Epithelial cell of esophagus (primary cell): Measurements from ENCODE around the gene ABCA10.
"Not testable (repeated sequence)": the region's sequence is repeated elsewhere in the genome, so short reads cannot be mapped to it uniquely, and the experiment has no call there.

ENCODE experiments used
- DNase-seq: peaks from one replicate; pipeline ENCODE4 v3.0.0; 2010; ENCODE audit warnings: low read depth
- H3K4me3 ChIP-seq: 2 replicates; pipeline ENCODE4 v1.5.1; 2011; ENCODE audit warnings: mild to moderate bottlenecking, low read length, control low read depth
- CTCF ChIP-seq: IDR thresholded peaks from 2 replicates; pipeline ENCODE4 v1.5.1; 2011; ENCODE audit warnings: low read depth, mild to moderate bottlenecking, low read length, control low read depth, inconsistent platforms; ENCODE audit not compliant: insufficient read depth; ENCODE audit errors: missing control alignments

The ABCA10 gene

DNA sequence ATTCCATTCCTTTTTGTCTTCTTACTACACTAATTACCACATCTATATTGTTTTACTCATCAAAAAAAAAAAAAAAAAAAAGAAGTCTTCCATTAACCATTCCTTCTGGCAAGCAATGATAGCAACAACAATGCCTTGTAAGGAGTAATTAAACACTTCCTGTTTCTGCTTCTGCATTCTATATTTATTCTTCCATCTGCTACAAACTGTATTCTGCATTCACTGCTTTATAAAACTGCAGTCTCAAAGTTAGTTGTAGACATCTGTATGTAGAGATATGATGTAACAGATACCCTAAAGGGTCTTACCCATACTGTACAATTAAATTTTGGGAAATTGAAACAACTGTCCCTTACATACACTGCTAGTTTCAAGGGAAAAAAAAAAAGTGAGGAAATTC lies 58.2 kb downstream of the ABCA10 start:
- DNase-seq = no peak
- H3K4me3 ChIP-seq = no peak overlapping the region
- no peak for TF ChIP-seq CTCF

GRCh38 chr17:69168642-69169041 lies 60.0 kb downstream of the ABCA10 start:
- H3K4me3 ChIP-seq, DNase-seq: not testable (repeated sequence)

DNA sequence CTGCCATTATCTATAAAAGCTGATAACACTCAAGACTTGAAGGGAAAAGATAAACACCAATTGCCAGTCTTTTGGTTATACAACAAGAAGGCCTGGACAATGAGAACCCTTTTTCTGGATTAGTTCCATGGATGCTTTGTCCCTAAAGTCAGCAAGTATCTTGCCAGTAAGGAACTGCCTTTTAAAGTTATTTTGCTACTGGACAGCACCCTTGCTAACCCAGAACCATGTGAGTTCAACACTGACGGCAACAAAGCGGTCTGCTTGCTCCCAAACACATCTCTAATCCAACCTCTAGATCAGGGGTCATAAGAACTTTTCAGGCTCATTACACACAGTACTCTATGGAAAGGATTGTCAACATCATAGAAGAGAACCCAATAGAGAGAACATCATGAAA lies 61.7 kb downstream of the ABCA10 start:
- no peak for DNase-seq
- no peak overlapping the region for H3K4me3 ChIP-seq
- no peak for TF ChIP-seq CTCF

GRCh38 chr17:69164206-69164605 lies 64.4 kb downstream of the ABCA10 start:
- DNase-seq = no peak
- no peak overlapping the region for H3K4me3 ChIP-seq
- no peak for TF ChIP-seq CTCF

GRCh38 chr17:69159418-69159817 lies 69.2 kb downstream of the ABCA10 start:
- no peak for DNase-seq
- no peak overlapping the region for H3K4me3 ChIP-seq
- TF ChIP-seq CTCF = no peak

GRCh38 chr17:69154267-69154666 lies 74.4 kb downstream of the ABCA10 start:
- DNase-seq = no peak
- no peak overlapping the region for H3K4me3 ChIP-seq
- no peak for TF ChIP-seq CTCF

DNA sequence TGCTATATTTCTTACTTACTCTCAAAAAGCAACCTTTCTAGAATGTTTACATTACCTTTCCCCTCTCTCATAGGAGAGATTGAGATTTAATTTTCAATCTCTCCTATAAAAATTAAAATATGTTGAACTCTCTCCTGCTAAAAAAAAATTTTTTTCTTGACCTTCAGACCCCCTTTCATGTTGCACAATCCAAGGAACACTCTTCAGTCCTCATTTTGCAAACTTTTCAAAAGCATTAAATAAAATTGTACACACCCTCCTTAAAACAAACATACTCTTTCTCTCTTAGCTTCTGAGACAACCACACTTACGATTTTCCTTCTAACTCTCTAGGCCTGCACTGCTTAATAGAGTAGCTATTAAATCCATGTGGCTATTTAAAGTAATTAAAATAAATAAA lies 78.3 kb downstream of the ABCA10 start:
- no peak for DNase-seq
- H3K4me3 ChIP-seq = no peak overlapping the region
- no peak for TF ChIP-seq CTCF

- TF ChIP-seq CTCF = no peak
Measured at GRCh38 chr17:69147460-69147859, 81.2 kb downstream of the ABCA10 start.

More at GRCh38 chr17:69147460-69147859, 81.2 kb downstream of the ABCA10 start:
- DNase-seq = no peak
- no peak overlapping the region for H3K4me3 ChIP-seq
